ENCODE measurements around the gene PARN.
A peak's percentile ranks its signal among the peaks of the same experiment; 100 is the strongest.
"Not testable (repeated sequence)": the region's sequence is repeated elsewhere in the genome, so short reads cannot be mapped to it uniquely, and the experiment has no call there.

The PARN gene

DNA sequence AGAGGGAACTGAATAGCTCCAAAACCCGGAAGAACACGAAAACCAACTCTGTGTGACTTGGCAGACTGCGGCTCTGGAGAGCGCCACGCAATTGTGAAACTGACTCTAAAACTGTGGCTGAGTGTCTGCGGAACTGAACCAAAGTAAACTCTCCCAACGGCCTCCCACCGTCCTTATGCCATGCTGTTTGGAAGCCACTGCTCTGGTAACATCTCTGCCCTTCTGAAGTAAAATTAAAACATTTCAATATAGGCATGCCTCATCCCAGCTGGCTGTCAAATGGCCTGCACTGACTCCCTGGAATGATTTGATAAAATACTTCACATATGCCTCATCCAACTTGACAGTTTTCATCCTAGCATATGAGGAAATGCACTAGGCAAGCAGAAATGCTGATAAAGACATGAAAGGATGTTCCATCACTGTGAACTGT lies 70.2 kb downstream of the PARN start:
- peak; percentile 26 to 75 for DNase-seq (ENCODE audit: low read depth in 1 of 2, low spot score in 1 of 2)
- TF ChIP-seq JUND (IDR thresholded peaks at IDR 0.05; ENCODE audit: low read depth): no peak

GRCh38 chr16:14553447-14553846 lies 76.6 kb downstream of the PARN start:
- TF ChIP-seq JUND (IDR thresholded peaks at IDR 0.05; ENCODE audit: low read depth): no peak
- no peak for DNase-seq (ENCODE audit: low read depth in 1 of 2, low spot score in 1 of 2)
- in situ Hi-C loops (cut with HindIII; ENCODE audit: low pct_unique_long_range_greater_than_20kb, low sequenced_read_pairs): no loop called here

More for the DNA sequence above, 70.2 kb downstream of the PARN start:
- in situ Hi-C loops (cut with HindIII; ENCODE audit: low pct_unique_long_range_greater_than_20kb, low sequenced_read_pairs): no loop called here

- in situ Hi-C loops (cut with HindIII; ENCODE audit: low pct_unique_long_range_greater_than_20kb, low sequenced_read_pairs): no loop called here
- no peak for TF ChIP-seq JUND (IDR thresholded peaks at IDR 0.05; ENCODE audit: low read depth)
- no peak for DNase-seq (ENCODE audit: low read depth in 1 of 2, low spot score in 1 of 2)
Measured at GRCh38 chr16:14549789-14550153, 80.3 kb downstream of the PARN start.

GRCh38 chr16:14548933-14549788 lies 80.9 kb downstream of the PARN start:
- no peak for TF ChIP-seq JUND (IDR thresholded peaks at IDR 0.05; ENCODE audit: low read depth)
- in situ Hi-C loops (cut with HindIII; ENCODE audit: low pct_unique_long_range_greater_than_20kb, low sequenced_read_pairs): no loop called here
- no peak for DNase-seq (ENCODE audit: low read depth in 1 of 2, low spot score in 1 of 2)

GRCh38 chr16:14545346-14545884 lies 84.6 kb downstream of the PARN start:
- DNase-seq (ENCODE audit: low read depth in 1 of 2, low spot score in 1 of 2): no peak
- in situ Hi-C loops (cut with HindIII; ENCODE audit: low pct_unique_long_range_greater_than_20kb, low sequenced_read_pairs): no loop called here

DNA sequence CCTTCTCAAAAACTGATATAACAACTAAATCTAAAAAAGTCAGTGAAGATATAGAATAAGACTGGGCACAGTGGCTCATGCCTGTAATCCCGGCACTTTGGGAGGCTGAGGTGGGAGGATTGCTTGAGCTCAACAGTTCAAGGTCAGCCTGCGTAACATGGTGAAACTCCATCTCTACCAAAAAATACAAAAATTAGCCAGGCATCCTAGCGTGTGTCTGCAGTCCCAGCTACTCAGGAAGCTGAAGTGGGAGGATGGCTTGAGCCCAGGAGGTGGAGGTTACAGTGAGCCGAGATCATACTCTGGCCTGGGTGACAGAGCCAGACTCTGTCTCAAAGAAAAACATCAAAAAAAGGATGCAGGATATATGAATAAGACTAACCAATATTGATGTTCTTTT lies 85.2 kb downstream of the PARN start:
- in situ Hi-C loops (cut with HindIII; ENCODE audit: low pct_unique_long_range_greater_than_20kb, low sequenced_read_pairs); DNase-seq (ENCODE audit: low read depth in 1 of 2, low spot score in 1 of 2): not testable (repeated sequence)

More at GRCh38 chr16:14545346-14545884, 84.6 kb downstream of the PARN start:
- TF ChIP-seq JUND (IDR thresholded peaks at IDR 0.05; ENCODE audit: low read depth): no peak

GRCh38 chr16:14539631-14540030 lies 90.4 kb downstream of the PARN start:
- no peak for DNase-seq (ENCODE audit: low read depth in 1 of 2, low spot score in 1 of 2)
- in situ Hi-C loops (cut with HindIII; ENCODE audit: low pct_unique_long_range_greater_than_20kb, low sequenced_read_pairs): no loop called here
- no peak for TF ChIP-seq JUND (IDR thresholded peaks at IDR 0.05; ENCODE audit: low read depth)

DNA sequence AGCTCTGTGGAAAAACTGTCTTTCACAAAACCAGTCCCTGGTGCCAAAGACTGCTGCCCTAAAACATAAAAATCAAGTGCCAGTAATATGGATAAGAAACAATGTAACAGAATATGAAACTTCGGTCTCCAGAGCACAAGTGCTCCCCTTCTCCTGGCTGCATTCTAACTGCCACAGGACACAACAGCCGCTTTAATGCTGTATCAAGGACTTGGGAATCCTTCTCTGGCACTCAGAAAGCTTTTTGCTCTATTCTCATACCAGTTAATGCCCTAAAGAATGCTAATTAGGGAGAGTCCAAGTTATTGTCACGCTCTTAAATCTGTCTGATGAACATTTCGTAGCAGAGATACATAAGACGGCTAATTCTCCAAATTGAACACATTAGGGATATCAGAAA lies 90.9 kb downstream of the PARN start:
- in situ Hi-C loops (cut with HindIII; ENCODE audit: low pct_unique_long_range_greater_than_20kb, low sequenced_read_pairs): no loop called here
- DNase-seq (ENCODE audit: low read depth in 1 of 2, low spot score in 1 of 2): no peak
- no peak for TF ChIP-seq JUND (IDR thresholded peaks at IDR 0.05; ENCODE audit: low read depth)

DNA sequence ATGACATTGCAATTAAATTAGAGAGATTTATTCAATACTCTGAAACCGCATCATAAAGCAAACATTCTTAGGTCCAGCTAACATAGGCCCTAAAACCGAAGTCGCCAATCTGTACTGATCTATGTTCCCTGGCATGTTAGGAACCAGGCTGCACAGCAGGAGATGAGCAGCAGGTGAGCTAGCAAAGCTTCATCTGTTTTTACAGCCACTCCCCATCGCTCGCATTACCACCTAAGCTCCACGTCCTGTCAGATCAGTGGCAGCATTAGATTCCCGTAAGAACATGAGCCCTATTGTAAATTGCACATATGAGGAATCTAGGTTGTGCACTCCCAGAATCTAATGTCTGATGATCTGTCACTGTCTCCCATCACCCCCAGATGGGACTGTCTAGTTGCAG lies 91.5 kb downstream of the PARN start:
- no peak for TF ChIP-seq JUND (IDR thresholded peaks at IDR 0.05; ENCODE audit: low read depth)
- in situ Hi-C loops (cut with HindIII; ENCODE audit: low pct_unique_long_range_greater_than_20kb, low sequenced_read_pairs): no loop called here
- no peak for DNase-seq (ENCODE audit: low read depth in 1 of 2, low spot score in 1 of 2)

- DNase-seq (ENCODE audit: low read depth in 1 of 2, low spot score in 1 of 2): no peak
- no peak for TF ChIP-seq JUND (IDR thresholded peaks at IDR 0.05; ENCODE audit: low read depth)
- in situ Hi-C loops (cut with HindIII; ENCODE audit: low pct_unique_long_range_greater_than_20kb, low sequenced_read_pairs): no loop called here
Measured at GRCh38 chr16:14531613-14532012, 98.4 kb downstream of the PARN start.

DNA sequence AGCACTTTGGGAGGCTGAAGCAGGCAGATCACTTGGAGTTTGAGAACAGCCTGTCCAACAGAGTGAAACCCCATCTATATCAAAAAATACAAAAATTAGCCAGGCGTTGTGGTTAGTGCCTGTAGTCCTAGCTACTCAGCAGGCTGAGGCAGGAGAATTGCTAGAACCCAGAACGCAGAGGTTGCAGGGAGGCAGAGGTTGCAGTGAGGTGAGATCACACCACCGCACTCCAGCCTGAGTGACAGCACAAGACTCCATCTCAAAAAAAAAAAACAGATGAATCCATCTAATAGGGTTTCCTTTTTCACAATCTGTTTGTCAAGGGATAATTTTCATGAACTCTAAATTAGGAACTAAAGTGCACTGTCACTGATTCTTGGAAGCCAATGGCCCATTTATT lies 99.0 kb downstream of the PARN start:
- in situ Hi-C loops (cut with HindIII; ENCODE audit: low pct_unique_long_range_greater_than_20kb, low sequenced_read_pairs): no loop called here
- no peak for DNase-seq (ENCODE audit: low read depth in 1 of 2, low spot score in 1 of 2)
- TF ChIP-seq JUND (IDR thresholded peaks at IDR 0.05; ENCODE audit: low read depth): no peak

DNA sequence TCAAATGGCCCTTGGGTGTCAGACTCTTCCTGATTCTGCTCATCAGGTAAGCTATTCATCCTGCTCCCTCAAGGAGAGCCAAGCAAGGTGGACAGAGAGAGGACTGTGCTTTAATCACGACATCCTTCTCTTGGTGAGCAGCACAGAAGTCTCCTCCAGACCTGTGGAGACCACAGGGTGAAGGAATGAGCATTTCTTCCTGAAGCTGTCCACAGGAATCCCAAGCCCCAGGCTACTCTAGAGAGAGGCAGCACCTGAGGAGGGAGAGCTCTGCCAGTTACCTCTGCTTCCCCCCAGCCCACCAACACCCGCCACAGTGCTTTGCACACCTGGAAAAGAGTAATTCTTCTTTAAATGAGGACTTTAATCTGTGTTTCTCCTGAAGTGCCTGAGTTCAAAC lies 100.0 kb downstream of the PARN start:
- no peak for DNase-seq (ENCODE audit: low read depth in 1 of 2, low spot score in 1 of 2)
- in situ Hi-C loops (cut with HindIII; ENCODE audit: low pct_unique_long_range_greater_than_20kb, low sequenced_read_pairs): no loop called here
- TF ChIP-seq JUND (IDR thresholded peaks at IDR 0.05; ENCODE audit: low read depth): no peak

- no peak for TF ChIP-seq JUND (IDR thresholded peaks at IDR 0.05; ENCODE audit: low read depth)
- in situ Hi-C loops (cut with HindIII; ENCODE audit: low pct_unique_long_range_greater_than_20kb, low sequenced_read_pairs): no loop called here
- DNase-seq (ENCODE audit: low read depth in 1 of 2, low spot score in 1 of 2): peak; percentile 74 to 93
Measured at GRCh38 chr16:14529010-14529669, 100.9 kb downstream of the PARN start.

Measured in T47D (cell line).